H9 (cell line): ENCODE results near the gene TMEM41B. TPM values are rescaled to one million over a fixed set of nuclear protein-coding genes. Genes with fewer than 3 reads are reported as not detected.
A peak's percentile ranks its signal among the peaks of the same experiment; 100 is the strongest.
"Not testable (repeated sequence)": the region's sequence is repeated elsewhere in the genome, so short reads cannot be mapped to it uniquely, and the experiment has no call there.

ENCODE experiments used
- DNase-seq: peaks from one replicate; pipeline ENCODE4 v3.0.0-alpha.2; 2017
- H2AFZ ChIP-seq: one replicate; pipeline ENCODE4 v1.6.1; 2013; ENCODE audit warnings: mild to moderate bottlenecking, low read length, control low read depth, moderate library complexity
- H2AK5ac ChIP-seq: 2 replicates; pipeline ENCODE4 v1.6.1; 2013; ENCODE audit warnings: low read length, control low read depth, mixed read lengths; ENCODE audit not compliant: insufficient read length
- H2BK120ac ChIP-seq: one replicate; pipeline ENCODE4 v1.6.1; 2013; ENCODE audit warnings: low read depth, mild to moderate bottlenecking, low read length, control low read depth, inconsistent platforms; ENCODE audit not compliant: poor library complexity, severe bottlenecking
- H2BK12ac ChIP-seq: 2 replicates; pipeline ENCODE4 v1.6.1; 2013; ENCODE audit warnings: low read length, control low read depth, mixed read lengths, low read depth; ENCODE audit not compliant: insufficient read length
- H2BK15ac ChIP-seq: 2 replicates; pipeline ENCODE4 v1.6.1; 2013; ENCODE audit warnings: low read depth, low read length, control low read depth
- H2BK20ac ChIP-seq: one replicate; pipeline ENCODE4 v1.6.1; 2013; ENCODE audit warnings: low read depth, mild to moderate bottlenecking, low read length, control low read depth, inconsistent platforms; ENCODE audit not compliant: poor library complexity, severe bottlenecking
- H2BK5ac ChIP-seq: 2 replicates; pipeline ENCODE4 v1.6.1; 2013; ENCODE audit warnings: low read length, control low read depth, mixed read lengths; ENCODE audit not compliant: insufficient read length
- H3K14ac ChIP-seq: 2 replicates; pipeline ENCODE4 v1.6.1; 2013; ENCODE audit warnings: low read length, control low read depth; ENCODE audit not compliant: insufficient read depth
- H3K18ac ChIP-seq: 2 replicates; pipeline ENCODE4 v1.6.1; 2013; ENCODE audit warnings: low read depth, mild to moderate bottlenecking, mixed read lengths, low read length, control low read depth; ENCODE audit not compliant: insufficient read length
- H3K23ac ChIP-seq: 2 replicates; pipeline ENCODE4 v1.6.1; 2013; ENCODE audit warnings: low read length, control low read depth, mixed read lengths, low read depth; ENCODE audit not compliant: insufficient read length
- H3K23me2 ChIP-seq: 2 replicates; pipeline ENCODE4 v1.6.1; 2013; ENCODE audit warnings: low read depth, mild to moderate bottlenecking, mixed read lengths, low read length, control low read depth; ENCODE audit not compliant: insufficient read length, poor library complexity, severe bottlenecking
- H3K27ac ChIP-seq: 2 replicates; pipeline ENCODE4 v1.5.1; 2013; ENCODE audit warnings: low read length, control low read depth, mixed read lengths, low read depth; ENCODE audit not compliant: insufficient read length
- H3K27me3 ChIP-seq: 2 replicates; pipeline ENCODE4 v1.6.1; 2013; ENCODE audit warnings: low read length, control low read depth, inconsistent platforms; ENCODE audit not compliant: insufficient read depth
- H3K4ac ChIP-seq: 2 replicates; pipeline ENCODE4 v1.6.1; 2013; ENCODE audit warnings: low read depth, mild to moderate bottlenecking, control low read depth, inconsistent platforms, low read length, moderate library complexity
- H3K4me1 ChIP-seq: 2 replicates; pipeline ENCODE4 v1.6.1; 2013; ENCODE audit warnings: low read length, control low read depth, inconsistent platforms; ENCODE audit not compliant: insufficient read depth
- H3K4me2 ChIP-seq: 2 replicates; pipeline ENCODE4 v1.6.1; 2013; ENCODE audit warnings: low read length, control low read depth, mixed read lengths; ENCODE audit not compliant: insufficient read length, insufficient read depth
- H3K56ac ChIP-seq: 2 replicates; pipeline ENCODE4 v1.6.1; 2013; ENCODE audit warnings: low read depth, mild to moderate bottlenecking, mixed read lengths, low read length, control low read depth; ENCODE audit not compliant: insufficient read length
- H3K79me1 ChIP-seq: 2 replicates; pipeline ENCODE4 v1.6.1; 2013; ENCODE audit warnings: low read depth, mild to moderate bottlenecking, moderate library complexity, low read length, control low read depth, inconsistent platforms; ENCODE audit not compliant: insufficient read depth, poor library complexity, severe bottlenecking
- H3K79me2 ChIP-seq: 2 replicates; pipeline ENCODE4 v1.6.1; 2013; ENCODE audit warnings: low read length, control low read depth, inconsistent platforms; ENCODE audit not compliant: insufficient read depth
- H3K9ac ChIP-seq: 2 replicates; pipeline ENCODE4 v1.6.1; 2013; ENCODE audit warnings: low read length, control low read depth, mixed read lengths; ENCODE audit not compliant: insufficient read length; ENCODE audit errors: extremely low read depth
- H3K9me3 ChIP-seq: one replicate; pipeline ENCODE4 v1.6.1; 2013; ENCODE audit warnings: low read depth, low read length, inconsistent platforms; ENCODE audit not compliant: control insufficient read depth
- H3T11ph ChIP-seq: one replicate; pipeline ENCODE4 v1.6.1; 2013; ENCODE audit warnings: mild to moderate bottlenecking, low read length, control low read depth, inconsistent platforms
- H4K20me1 ChIP-seq: one replicate; pipeline ENCODE4 v1.6.1; 2013; ENCODE audit not compliant: control insufficient read depth, insufficient read length, insufficient read depth
- H4K5ac ChIP-seq: 2 replicates; pipeline ENCODE4 v1.6.1; 2013; ENCODE audit warnings: low read depth, mild to moderate bottlenecking, mixed read lengths, low read length, control low read depth; ENCODE audit not compliant: insufficient read length
- H4K8ac ChIP-seq: replicated peaks from 2 replicates; pipeline ENCODE4 v1.6.1; 2013; ENCODE audit warnings: low read length, control low read depth, mixed read lengths, low read depth; ENCODE audit not compliant: insufficient read length
- H4K91ac ChIP-seq: 2 replicates; pipeline ENCODE4 v1.6.1; 2013; ENCODE audit warnings: low read depth, mild to moderate bottlenecking, moderate library complexity, mixed read lengths, low read length, control low read depth; ENCODE audit not compliant: insufficient read length
- H3K27ac Mint-ChIP-seq, 3 experiments: 2 replicates in 2 of 3; 3 replicates in 1 of 3; pipeline ENCODE4 v1.8.0; 2020 to 2021; ENCODE audit warnings: mixed read lengths in 3 of 3, mild to moderate bottlenecking in 1 of 3, moderate library complexity in 1 of 3
- H3K27me3 Mint-ChIP-seq: 2 replicates; pipeline ENCODE4 v1.8.0; 2021; ENCODE audit warnings: low read depth, mild to moderate bottlenecking, moderate library complexity, mixed read lengths
- H3K36me3 Mint-ChIP-seq, 3 experiments: 2 replicates in 2 of 3; 3 replicates in 1 of 3; pipeline ENCODE4 v1.8.0; 2020 to 2021; ENCODE audit warnings: low read depth in 3 of 3, mixed read lengths in 3 of 3; ENCODE audit not compliant: insufficient read depth in 1 of 3
- H3K4me1 Mint-ChIP-seq, 2 experiments: 2 replicates each; pipeline ENCODE4 v1.8.0; 2020; ENCODE audit warnings: mixed read lengths in 2 of 2
- H3K4me3 Mint-ChIP-seq, 2 experiments: 2 replicates in 1 of 2; 3 replicates in 1 of 2; pipeline ENCODE4 v1.8.0; 2020 to 2021; ENCODE audit warnings: mild to moderate bottlenecking in 2 of 2, mixed read lengths in 2 of 2, moderate library complexity in 1 of 2
- H3K9me3 Mint-ChIP-seq, 2 experiments: 2 replicates in 1 of 2; 3 replicates in 1 of 2; pipeline ENCODE4 v1.8.0; 2020; ENCODE audit warnings: mild to moderate bottlenecking in 2 of 2, mixed read lengths in 2 of 2, moderate library complexity in 1 of 2
- CTCF ChIP-seq: fragments of 200-600 bp; sonication (generic); conservative IDR thresholded peaks from 3 replicates; pipeline ENCODE4 v1.8.0; 2021; ENCODE audit warnings: antibody characterized with exemption, mild to moderate bottlenecking
- WGBS: extraction: QIAGEN DNeasy Blood & Tissue Kit; methylation state at CpG from one replicate; pipeline ENCODE4 v1.1.7; 2013; ENCODE audit warnings: missing lambda C conversion rate, low lambda C conversion rate, mixed read lengths; ENCODE audit not compliant: insufficient read length; ENCODE audit errors: extremely low coverage; 5-methylcytosine and 5-hydroxymethylcytosine counted together
- total RNA-seq: library from RNA; stranded (reverse); gene quantifications from 2 replicates; pipeline ENCODE4 v1.2.1, GENCODE V29; 2021

The TMEM41B gene
- total RNA-seq, 1 experiment from 2014 or later, result 48.7 TPM

GRCh38 chr11:9259981-9260837 lies 54.2 kb downstream of the TMEM41B start:
- TF ChIP-seq CTCF, result peak; percentile 55
- no CpG with 5 or more reads among the region's 4 CpGs for WGBS
- H3K27ac ChIP-seq, result no peak overlapping the region
- no peak overlapping the region for H3K9ac ChIP-seq
- no peak overlapping the region for H3K4me2 ChIP-seq
- no peaks in the 10 kb centered on the region for H3K4me1 ChIP-seq
- H2BK120ac ChIP-seq, result no peak overlapping the region
- H3K79me2 ChIP-seq, result peaks cover 31% of the 10 kb centered on the region; the same call in 1 of the 2 replicates
- peaks cover 8% of the 10 kb centered on the region for H3K23me2 ChIP-seq
- H2AK5ac ChIP-seq, result no peak overlapping the region
- no peak overlapping the region for H2BK15ac ChIP-seq
- peaks cover 6% of the 10 kb centered on the region for H3K79me1 ChIP-seq
- no peak overlapping the region for H3K4ac ChIP-seq
- no peaks in the 10 kb centered on the region for H3K27me3 ChIP-seq
- no peak overlapping the region for H2BK20ac ChIP-seq
- no peak overlapping the region for H4K91ac ChIP-seq
- H3K9me3 ChIP-seq, result no peaks in the 10 kb centered on the region
- no peak overlapping the region for H2BK5ac ChIP-seq
- H4K8ac ChIP-seq, result no peak overlapping the region
- Mint-ChIP-seq H3K36me3 (peaks cover 6 to 14% (median 8%) of the 10 kb centered on the region in 3 experiments), H3K27me3 (peaks cover 2% of the 10 kb centered on the region), H3K27ac (peak overlapping the region in 1 of 3 experiments; percentile 25; a peak in 1 of 7 replicates), H3K4me1 (peaks cover 20 to 28% of the 10 kb centered on the region in 2 experiments), H3K4me3 (no peak overlapping the region), H3K9me3 (peaks cover 0 to 10% of the 10 kb centered on the region in 2 experiments; a peak in 3 of 5 replicates)
- no peak overlapping the region for H3K56ac ChIP-seq
- H2AFZ ChIP-seq, result no peak overlapping the region
- H3K23ac ChIP-seq, result no peak overlapping the region
- no peak overlapping the region for H3K14ac ChIP-seq
- no peak overlapping the region for H3K18ac ChIP-seq
- H3T11ph ChIP-seq, result no peak overlapping the region
- no peaks in the 10 kb centered on the region for H4K20me1 ChIP-seq
- H4K5ac ChIP-seq, result no peak overlapping the region
- no peak for DNase-seq
- H2BK12ac ChIP-seq, result no peak overlapping the region

GRCh38 chr11:9258279-9258678 lies 56.1 kb downstream of the TMEM41B start:
- not testable (repeated sequence) for H2BK20ac ChIP-seq, H4K8ac ChIP-seq, H3K4me2 ChIP-seq, H2AK5ac ChIP-seq, H3K79me1 ChIP-seq, H3K9me3 Mint-ChIP-seq, H3K36me3 Mint-ChIP-seq, H3K23ac ChIP-seq, H3K4me1 ChIP-seq, H3K14ac ChIP-seq, H3K4ac ChIP-seq, H3K23me2 ChIP-seq, H3K27me3 Mint-ChIP-seq, H3K9ac ChIP-seq, H4K91ac ChIP-seq, H3K27me3 ChIP-seq, H2BK5ac ChIP-seq, H2BK15ac ChIP-seq, H3K18ac ChIP-seq, H3K27ac ChIP-seq, H2AFZ ChIP-seq, H2BK12ac ChIP-seq, H3T11ph ChIP-seq, H3K9me3 ChIP-seq, H2BK120ac ChIP-seq, H4K5ac ChIP-seq, H4K20me1 ChIP-seq, DNase-seq, H3K56ac ChIP-seq, H3K4me3 Mint-ChIP-seq, H3K27ac Mint-ChIP-seq
- H3K79me2 ChIP-seq, result peaks cover 21% of the 10 kb centered on the region; the same call in 1 of the 2 replicates
- WGBS, result no CpG with 5 or more reads among the region's 4 CpGs
- H3K4me1 Mint-ChIP-seq, result peaks cover 12 to 21% of the 10 kb centered on the region in 2 experiments
